ENCODE results near the gene MBD3L3.
"Not testable (repeated sequence)": the region's sequence is repeated elsewhere in the genome, so short reads cannot be mapped to it uniquely, and the experiment has no call there.

The MBD3L3 gene

GRCh38 chr19:7063339-7063738 is 4.9 kb upstream of the MBD3L3 start:
- no peak for DNase-seq (ENCODE audit: low spot score)

DNA sequence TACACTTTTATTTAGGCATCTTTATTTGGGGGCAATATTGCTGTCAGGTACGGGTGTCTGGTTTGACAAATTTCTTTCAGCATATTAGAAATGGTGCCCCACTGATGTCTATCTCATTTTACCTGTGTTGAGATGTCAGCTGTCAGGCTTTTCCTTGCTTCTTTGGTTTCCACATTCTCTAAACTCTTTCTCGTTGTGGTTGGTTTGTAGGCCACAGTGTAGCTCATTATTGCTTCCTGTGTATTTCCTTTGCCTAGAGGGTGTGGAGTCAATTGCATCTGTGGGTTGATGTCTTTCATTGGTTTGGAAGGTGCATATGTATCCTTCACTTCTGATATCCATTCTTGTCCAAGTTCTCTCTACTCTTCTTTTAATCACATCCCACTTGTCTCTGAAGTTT is 1.5 kb upstream of the MBD3L3 start:
- DNase-seq (ENCODE audit: low spot score), result not testable (repeated sequence)

DNA sequence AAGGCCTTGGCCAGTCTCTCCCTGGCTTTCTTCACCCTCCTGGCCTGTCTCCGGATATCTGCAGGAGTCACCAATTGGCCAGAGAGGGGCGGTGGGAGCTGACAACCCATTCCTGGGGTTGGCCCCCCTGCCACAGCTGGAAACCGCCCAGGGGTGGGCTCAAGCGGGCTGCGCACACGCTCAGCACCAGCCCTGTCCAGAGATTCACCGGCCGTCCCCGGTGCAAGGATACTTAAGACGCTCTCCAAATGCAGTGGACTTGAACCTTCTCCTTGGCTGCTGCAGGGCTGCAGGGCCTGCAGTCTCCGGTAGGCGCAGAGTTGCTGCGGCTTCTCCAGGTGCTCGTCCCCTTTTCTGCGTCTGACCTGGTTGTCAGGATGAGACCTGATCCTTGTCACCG is 2.1 kb downstream of the MBD3L3 start:
- DNase-seq (ENCODE audit: low spot score), result not testable (repeated sequence)

DNA sequence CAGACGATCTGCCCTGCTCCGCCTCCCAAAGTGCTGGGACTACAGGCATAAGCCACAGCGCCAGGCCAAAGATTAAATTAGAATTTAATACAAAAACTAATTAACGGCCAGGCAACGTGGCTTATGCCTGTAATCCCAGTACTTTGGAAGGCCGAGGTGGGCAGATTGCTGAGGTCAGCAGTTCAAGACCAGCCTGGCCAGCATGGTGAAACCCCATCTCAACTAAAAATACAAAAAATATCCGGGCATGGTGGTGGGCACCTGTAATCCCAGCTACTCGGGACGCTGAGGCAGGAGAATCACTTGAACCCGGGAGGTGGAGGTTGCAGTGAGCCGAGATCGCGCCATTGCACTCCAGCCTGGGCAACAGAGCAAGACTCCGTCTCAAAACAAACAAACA is 2.8 kb downstream of the MBD3L3 start:
- DNase-seq (ENCODE audit: low spot score), result not testable (repeated sequence)

GRCh38 chr19:7054635-7055368 is 3.7 kb downstream of the MBD3L3 start:
- DNase-seq (ENCODE audit: low spot score), result not testable (repeated sequence)

- not testable (repeated sequence) for DNase-seq (ENCODE audit: low spot score)
Observed at GRCh38 chr19:7052896-7053295, 5.6 kb downstream of the MBD3L3 start.

GRCh38 chr19:7051421-7051820 is 7.1 kb downstream of the MBD3L3 start:
- not testable (repeated sequence) for DNase-seq (ENCODE audit: low spot score)

DNA sequence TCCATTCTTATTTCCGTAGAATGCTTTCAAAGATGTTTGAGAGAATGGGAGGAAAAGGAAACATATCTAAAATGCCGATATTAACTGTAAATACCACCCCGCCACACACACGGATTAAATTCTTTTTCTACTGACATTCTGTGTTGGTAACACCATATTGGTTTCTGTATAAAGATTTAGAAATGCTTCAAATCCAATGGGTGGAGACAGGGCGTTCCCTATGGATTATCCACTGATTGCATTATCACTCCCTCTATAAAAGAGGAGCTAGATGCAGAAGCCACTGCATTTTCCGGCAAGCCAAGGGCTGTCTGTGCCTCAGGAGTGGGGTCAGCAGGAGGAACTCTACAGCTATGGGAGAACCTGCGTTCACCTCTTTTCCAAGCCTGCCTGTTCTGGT is 9.5 kb downstream of the MBD3L3 start, which contains the start of gene MBD3L2:
Gene MBD3L2, plus strand, starts transcription at position 301 of the 400 bp plus-strand sequence. Its CDS starts 53 bp downstream, at position 354.
- DNase-seq (ENCODE audit: low spot score), result not testable (repeated sequence)

DNA sequence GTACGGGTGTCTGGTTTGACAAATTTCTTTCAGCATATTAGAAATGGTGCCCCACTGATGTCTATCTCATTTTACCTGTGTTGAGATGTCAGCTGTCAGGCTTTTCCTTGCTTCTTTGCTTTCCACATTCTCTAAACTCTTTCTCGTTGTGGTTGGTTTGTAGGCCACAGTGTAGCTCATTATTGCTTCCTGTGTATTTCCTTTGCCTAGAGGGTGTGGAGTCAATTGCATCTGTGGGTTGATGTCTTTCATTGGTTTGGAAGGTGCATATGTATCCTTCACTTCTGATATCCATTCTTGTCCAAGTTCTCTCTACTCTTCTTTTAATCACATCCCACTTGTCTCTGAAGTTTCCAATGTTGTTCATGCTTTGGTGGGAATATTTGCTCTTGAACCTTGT is 16.9 kb downstream of the MBD3L3 start:
- DNase-seq (ENCODE audit: low spot score), result not testable (repeated sequence)

GRCh38 chr19:7040079-7040478 is 18.4 kb downstream of the MBD3L3 start, which contains the start of gene MBD3L4:
Gene MBD3L4, minus strand, starts transcription at chr19:7040179. Its CDS starts 35 bp downstream, at chr19:7040144.
- DNase-seq (ENCODE audit: low spot score), result not testable (repeated sequence)

DNA sequence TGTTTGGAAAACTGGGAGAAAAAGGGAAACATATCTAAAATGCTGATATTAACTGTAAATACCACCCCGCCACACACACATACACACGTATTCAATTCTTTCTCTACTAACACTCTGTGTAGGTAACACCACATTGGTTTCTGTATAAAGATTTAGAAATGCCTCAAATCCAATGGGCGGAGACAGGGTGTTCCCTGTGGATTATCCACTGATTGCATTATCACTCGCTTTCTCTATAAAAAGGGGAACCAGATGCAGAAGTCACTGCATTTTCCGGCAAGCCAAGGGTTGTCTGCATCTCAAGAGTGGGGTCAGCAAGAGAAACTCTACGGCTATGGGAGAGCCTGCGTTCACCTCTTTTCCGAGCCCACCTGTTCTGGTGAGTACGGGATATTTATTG is 28.2 kb downstream of the MBD3L3 start, which contains the start of gene MBD3L5:
Gene MBD3L5, plus strand, starts transcription at position 301 of the 400 bp plus-strand sequence. Its CDS starts 34 bp downstream, at position 335.
- DNase-seq (ENCODE audit: low spot score), result not testable (repeated sequence)

DNA sequence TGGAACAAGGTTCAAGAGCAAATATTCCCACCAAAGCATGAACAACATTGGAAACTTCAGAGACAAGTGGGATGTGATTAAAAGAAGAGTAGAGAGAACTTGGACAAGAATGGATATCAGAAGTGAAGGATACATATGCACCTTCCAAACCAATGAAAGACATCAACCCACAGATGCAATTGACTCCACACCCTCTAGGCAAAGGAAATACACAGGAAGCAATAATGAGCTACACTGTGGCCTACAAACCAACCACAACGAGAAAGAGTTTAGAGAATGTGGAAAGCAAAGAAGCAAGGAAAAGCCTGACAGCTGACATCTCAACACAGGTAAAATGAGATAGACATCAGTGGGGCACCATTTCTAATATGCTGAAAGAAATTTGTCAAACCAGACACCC is 29.7 kb downstream of the MBD3L3 start:
- DNase-seq (ENCODE audit: low spot score), result not testable (repeated sequence)

DNA sequence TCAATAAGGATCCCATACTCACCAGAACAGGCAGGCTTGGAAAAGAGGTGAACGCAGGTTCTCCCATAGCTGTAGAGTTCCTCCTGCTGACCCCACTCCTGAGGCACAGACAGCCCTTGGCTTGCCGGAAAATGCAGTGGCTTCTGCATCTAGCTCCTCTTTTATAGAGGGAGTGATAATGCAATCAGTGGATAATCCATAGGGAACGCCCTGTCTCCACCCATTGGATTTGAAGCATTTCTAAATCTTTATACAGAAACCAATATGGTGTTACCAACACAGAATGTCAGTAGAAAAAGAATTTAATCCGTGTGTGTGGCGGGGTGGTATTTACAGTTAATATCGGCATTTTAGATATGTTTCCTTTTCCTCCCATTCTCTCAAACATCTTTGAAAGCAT is 37.1 kb downstream of the MBD3L3 start, which contains the start of gene MBD3L2B:
Gene MBD3L2B, minus strand, starts transcription at position 101 of the 400 bp plus-strand sequence. Its CDS starts 34 bp downstream, at position 67.
- not testable (repeated sequence) for DNase-seq (ENCODE audit: low spot score)

- no peak for DNase-seq (ENCODE audit: low spot score)
Observed at GRCh38 chr19:7018828-7019227, 39.6 kb downstream of the MBD3L3 start.

DNA sequence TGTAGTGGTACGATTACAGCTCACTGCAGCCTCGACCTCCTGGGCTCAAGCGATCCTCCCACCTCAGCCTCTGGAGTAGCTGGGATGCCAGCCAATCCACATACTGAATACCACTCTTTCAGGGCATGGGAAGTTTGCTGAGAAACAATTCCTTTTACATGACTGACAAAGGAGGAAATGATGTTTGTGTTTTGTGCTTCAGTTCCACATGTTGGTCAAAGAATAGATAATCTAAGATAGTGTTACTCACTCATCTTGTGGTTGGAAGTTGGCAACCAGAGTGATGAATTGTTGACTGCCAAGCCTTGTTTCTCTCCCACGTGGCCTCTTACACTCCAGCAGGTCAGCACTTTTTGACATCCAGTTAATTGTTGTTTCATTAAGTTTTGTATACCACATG is 44.8 kb downstream of the MBD3L3 start:
- DNase-seq (ENCODE audit: low spot score), result peak; percentile 9

DNA sequence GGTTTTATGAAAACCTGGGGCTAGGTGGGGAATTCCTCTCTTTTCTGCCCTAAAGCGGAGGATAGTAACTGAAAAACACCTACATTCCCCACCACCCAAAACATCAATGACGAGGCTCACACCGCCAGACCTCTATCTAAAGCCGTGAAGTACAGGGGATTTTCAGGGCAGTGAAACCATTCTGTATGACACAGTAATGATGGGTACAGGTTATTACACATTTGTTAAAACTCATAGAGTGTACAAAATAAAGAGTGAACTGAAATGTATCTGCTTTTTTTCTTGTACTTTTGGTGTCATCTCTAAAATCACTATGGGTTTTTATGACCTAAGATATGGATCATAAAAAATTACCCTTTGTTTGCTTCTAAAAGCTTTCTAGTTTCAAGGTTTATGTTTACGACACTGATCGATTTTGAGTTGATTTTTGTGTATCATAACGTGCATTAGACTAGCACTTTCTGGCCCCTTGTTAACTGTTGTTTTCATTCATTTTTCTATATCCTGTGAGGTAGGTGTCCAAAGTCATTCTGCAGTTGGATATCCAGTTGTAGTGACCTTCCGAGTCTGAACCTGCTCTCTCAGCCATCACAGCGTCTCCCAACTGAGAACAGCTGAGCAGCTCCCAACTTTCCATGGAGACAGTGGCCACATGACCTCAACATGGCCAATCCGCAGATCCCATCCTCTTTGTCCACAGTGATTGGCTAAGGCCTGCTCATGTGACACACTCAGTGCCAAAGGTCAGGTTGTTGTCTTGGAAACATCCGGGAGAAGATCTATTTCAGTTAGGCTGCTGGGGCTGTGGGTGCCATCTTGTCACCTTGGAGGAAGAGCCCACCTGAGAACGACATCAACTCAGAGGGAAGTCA is 47.5 kb downstream of the MBD3L3 start:
- no peak for DNase-seq (ENCODE audit: low spot score)

- DNase-seq (ENCODE audit: low spot score), result no peak
Observed at GRCh38 chr19:7007859-7008258, 50.6 kb downstream of the MBD3L3 start.

Measured in CD4-positive, alpha-beta T cell treated with Interleukin-15 for 4 hours (primary cell).